ENCODE measurements around the gene TCF15. TPM values are rescaled to one million over a fixed set of nuclear protein-coding genes. Genes with fewer than 3 reads are reported as not detected.

The TCF15 gene
- total and polyA plus RNA-seq, 2 experiments from 2014 or later = 3.8 to 4.0 TPM

GRCh38 chr20:603116-603640 is 6.9 kb downstream of the TCF15 start (continued):
- TF ChIP-seq ZNF462 (CRISPR knock-in tag; IDR thresholded peaks at IDR 0.05) = no peak
- TF ChIP-seq ETS1 (IDR thresholded peaks at IDR 0.05) = no peak
- TF ChIP-seq NANOG (IDR thresholded peaks at IDR 0.05; ENCODE audit: borderline replicate concordance) = no peak
- no peak for TF ChIP-seq EZH2 (IDR thresholded peaks at IDR 0.05; ENCODE audit: low read depth, unreplicated experiment)

GRCh38 chr20:602111-602970 is 7.8 kb downstream of the TCF15 start:
- no peak overlapping the region for H3K4me2 ChIP-seq
- H3K27ac ChIP-seq (ENCODE audit: low read depth) = no peak overlapping the region
- H3K27me3 ChIP-seq (ENCODE audit: insufficient read depth) = no peaks in the 10 kb centered on the region
- TF ChIP-seq ETS1 (IDR thresholded peaks at IDR 0.05) = no peak
- H3K36me3 ChIP-seq (ENCODE audit: insufficient read depth) = no peaks in the 10 kb centered on the region
- no peaks in the 10 kb centered on the region for H3K36me3 Mint-ChIP-seq (ENCODE audit: low read depth)
- peaks cover 10% of the 10 kb centered on the region for H3K27me3 Mint-ChIP-seq (ENCODE audit: insufficient read depth, low read depth, poor library complexity)
- ATAC-seq = peak; percentile 35; the same call in 2 of the 3 replicates
- no peaks in the 10 kb centered on the region; the same call in 2 of the 3 replicates for H3K4me1 Mint-ChIP-seq
- H3K4me3 ChIP-seq = no peak overlapping the region
- no peak overlapping the region for H3K27ac Mint-ChIP-seq
- H2AFZ ChIP-seq = no peak overlapping the region
- no peaks in the 10 kb centered on the region for H3F3A ChIP-seq (replicated peaks; ENCODE audit: low read depth)
- H3K4me1 ChIP-seq (ENCODE audit: insufficient read depth) = no peaks in the 10 kb centered on the region
- H3K4me3 Mint-ChIP-seq = no peak overlapping the region
- DNase-seq (ENCODE audit: low spot score) = no peak
- H4K20me1 ChIP-seq (replicated peaks; ENCODE audit: insufficient read depth) = no peaks in the 10 kb centered on the region
- H3K9me2 ChIP-seq (ENCODE audit: insufficient read depth) = no peaks in the 10 kb centered on the region
- H3K79me2 ChIP-seq (replicated peaks; ENCODE audit: insufficient read depth) = no peaks in the 10 kb centered on the region
- H3K9me3 Mint-ChIP-seq = no peaks in the 10 kb centered on the region

All from GM23338 (cell line).